SK-N-SH (cell line): ENCODE results near the gene GLIS2. TPM values are rescaled to one million over a fixed set of nuclear protein-coding genes. Genes with fewer than 3 reads are reported as not detected.
A peak's percentile ranks its signal among the peaks of the same experiment; 100 is the strongest.

Experiments
- CTCF ChIA-PET: fragments of 300-600, 350-600 bp; formaldehyde crosslinking; extraction: SDS; loops from one replicate; lab custom pipeline; 2021; lab: Yijun Ruan, JAX
- POLR2A ChIA-PET: fragments of 350-600 bp; sonication (Branson Sonifier 250); formaldehyde crosslinking; extraction: SDS; loops from one replicate; lab custom pipeline; 2020; ENCODE audit warnings: antibody characterized with exemption, inconsistent platforms; lab: Yijun Ruan, JAX
- DNase-seq: peaks from one replicate; pipeline ENCODE4 v3.0.0; 2012
- H2AFZ ChIP-seq: fragments of 200-600 bp; sonication (generic); 2 replicates; pipeline ENCODE4 v1.8.1; 2016; ENCODE audit warnings: antibody characterized with exemption, mild to moderate bottlenecking, low read depth
- H3F3A ChIP-seq: fragments of 200-600 bp; sonication (generic); replicated peaks from 2 replicates; pipeline ENCODE3; 2016; ENCODE audit warnings: antibody characterized with exemption, mild to moderate bottlenecking; ENCODE audit not compliant: insufficient read depth
- H3K27ac ChIP-seq, 2 experiments: fragments of 200-500 bp in 1 of 2; fragments of 200-600 bp in 1 of 2; sonication (Bioruptor generic) in 1 of 2; sonication (generic), shearing (Covaris generic) in 1 of 2; 2 replicates each; pipeline versions ENCODE4 v1.5.1 to v1.6.1; 2014 to 2016; ENCODE audit warnings: low read depth in 2 of 2, inconsistent platforms in 1 of 2, low read length in 1 of 2, mild to moderate bottlenecking in 1 of 2, mixed read lengths in 1 of 2
- H3K27me3 ChIP-seq: fragments of 200-600 bp; sonication (generic), shearing (Covaris generic); 2 replicates; pipeline ENCODE4 v1.6.1; 2016; ENCODE audit warnings: mixed run types; ENCODE audit not compliant: insufficient read depth
- H3K36me3 ChIP-seq, 2 experiments: fragments of 200-500 bp in 1 of 2; fragments of 200-600 bp in 1 of 2; sonication (Bioruptor generic) in 1 of 2; sonication (generic) in 1 of 2; replicated peaks in 1 of 2; 2 replicates each; pipeline versions ENCODE3 to v1.5.1; 2014 to 2016; ENCODE audit warnings: low read length in 1 of 2, mild to moderate bottlenecking in 1 of 2; ENCODE audit not compliant: insufficient read depth in 2 of 2, control insufficient read depth in 1 of 2
- H3K4me1 ChIP-seq, 2 experiments: fragments of 200-500 bp in 1 of 2; fragments of 200-600 bp in 1 of 2; sonication (Bioruptor generic) in 1 of 2; sonication (generic), shearing (Covaris generic) in 1 of 2; 2 replicates each; pipeline versions ENCODE4 v1.5.1 to v1.6.1; 2014 to 2016; ENCODE audit warnings: low read depth in 1 of 2, low read length in 1 of 2, mixed run types in 1 of 2; ENCODE audit not compliant: insufficient read depth in 2 of 2, control insufficient read depth in 1 of 2
- H3K4me2 ChIP-seq: fragments of 200-600 bp; sonication (generic), shearing (Covaris generic); 2 replicates; pipeline ENCODE4 v1.6.1; 2017; ENCODE audit warnings: mixed run types
- H3K4me3 ChIP-seq, 2 experiments: fragments of 200-500 bp in 1 of 2; fragments of 200-600 bp in 1 of 2; sonication (Bioruptor generic) in 1 of 2; sonication (generic), shearing (Covaris generic) in 1 of 2; 2 replicates each; pipeline versions ENCODE4 v1.5.1 to v1.8.1; 2014 to 2016; ENCODE audit warnings: low read depth in 2 of 2, inconsistent platforms in 1 of 2, low read length in 1 of 2, mild to moderate bottlenecking in 1 of 2, mixed read lengths in 1 of 2, moderate library complexity in 1 of 2
- H3K79me2 ChIP-seq: fragments of 200-600 bp; sonication (generic); 2 replicates; pipeline ENCODE4 v1.8.1; 2017; ENCODE audit warnings: mild to moderate bottlenecking; ENCODE audit not compliant: insufficient read depth
- H3K9ac ChIP-seq: fragments of 200-600 bp; sonication (generic); 2 replicates; pipeline ENCODE4 v1.6.1; 2017; ENCODE audit warnings: mixed run types
- H3K9me2 ChIP-seq: fragments of 200-600 bp; sonication (generic); 2 replicates; pipeline ENCODE4 v1.6.1; 2017; ENCODE audit warnings: mixed run types
- H3K9me3 ChIP-seq: fragments of 200-600 bp; sonication (generic); 2 replicates; pipeline ENCODE4 v1.6.1; 2017; ENCODE audit warnings: mixed run types, mild to moderate bottlenecking, moderate library complexity
- H4K20me1 ChIP-seq: fragments of 200-600 bp; sonication (generic); 2 replicates; pipeline ENCODE4 v1.6.1; 2017; ENCODE audit warnings: mild to moderate bottlenecking, mixed run types; ENCODE audit not compliant: insufficient read depth
- CHD2 ChIP-seq: fragments of 150-350 bp; IDR thresholded peaks from 2 replicates; pipeline ENCODE4 v1.6.1; 2018; ENCODE audit warnings: low read length; ENCODE audit not compliant: partially characterized antibody
- ELF1 ChIP-seq: IDR thresholded peaks from 2 replicates; pipeline ENCODE4 v1.4.0; 2012
- EP300 ChIP-seq, 2 experiments: IDR thresholded peaks; 2 replicates each; pipeline versions ENCODE4 v1.4.0 to v1.6.1; 2012; ENCODE audit warnings: borderline replicate concordance in 1 of 2, low read depth in 1 of 2, low read length in 1 of 2
- FOSL2 ChIP-seq: IDR thresholded peaks from 2 replicates; pipeline ENCODE4 v1.4.0; 2012; ENCODE audit warnings: low read depth, mild to moderate bottlenecking, moderate library complexity, borderline replicate concordance
- FOXJ3 ChIP-seq: sonication (generic); formaldehyde crosslinking; IDR thresholded peaks from 2 replicates; pipeline ENCODE4 v1.5.1; 2020; ENCODE audit warnings: mild to moderate bottlenecking, missing genetic modification reagents
- GABPA ChIP-seq: IDR thresholded peaks from 2 replicates; pipeline ENCODE4 v1.4.0; 2012; ENCODE audit warnings: low read depth, mild to moderate bottlenecking
- RAD21 ChIP-seq: IDR thresholded peaks from 2 replicates; pipeline ENCODE4 v1.6.1; 2012; ENCODE audit warnings: mild to moderate bottlenecking, low read length
- TCF12 ChIP-seq: IDR thresholded peaks from 2 replicates; pipeline ENCODE4 v1.4.0; 2012
- TEAD4 ChIP-seq: IDR thresholded peaks from 2 replicates; pipeline ENCODE4 v1.4.0; 2012; ENCODE audit warnings: mild to moderate bottlenecking, borderline replicate concordance; ENCODE audit not compliant: insufficient read depth
- USF1 ChIP-seq: IDR thresholded peaks from 2 replicates; pipeline ENCODE4 v1.4.0; 2012; ENCODE audit warnings: low read depth, borderline replicate concordance
- WGBS: methylation state at CpG from one replicate; pipeline ENCODE4 v1.1.6; 2017; ENCODE audit warnings: low lambda C conversion rate; 5-methylcytosine and 5-hydroxymethylcytosine counted together
- polyA plus RNA-seq, 3 experiments: library from polyadenylated mRNA; depleted of rRNA; stranded (reverse); fragments of >200 nt; gene quantifications; 2 replicates each; pipeline ENCODE4 v1.2.3, GENCODE V29; 2012
- TF ChIP-seq, protein P1 (sequence below): fragments of 200-600 bp; sonication (generic); IDR thresholded peaks from 2 replicates; pipeline ENCODE4 v1.6.1; 2017; ENCODE audit warnings: antibody characterized with exemption, mild to moderate bottlenecking, moderate library complexity

Gene GLIS2
- polyA plus RNA-seq, 1 of the 3 experiments (the other 2 are of a cell fraction) = 6.5 TPM

DNA sequence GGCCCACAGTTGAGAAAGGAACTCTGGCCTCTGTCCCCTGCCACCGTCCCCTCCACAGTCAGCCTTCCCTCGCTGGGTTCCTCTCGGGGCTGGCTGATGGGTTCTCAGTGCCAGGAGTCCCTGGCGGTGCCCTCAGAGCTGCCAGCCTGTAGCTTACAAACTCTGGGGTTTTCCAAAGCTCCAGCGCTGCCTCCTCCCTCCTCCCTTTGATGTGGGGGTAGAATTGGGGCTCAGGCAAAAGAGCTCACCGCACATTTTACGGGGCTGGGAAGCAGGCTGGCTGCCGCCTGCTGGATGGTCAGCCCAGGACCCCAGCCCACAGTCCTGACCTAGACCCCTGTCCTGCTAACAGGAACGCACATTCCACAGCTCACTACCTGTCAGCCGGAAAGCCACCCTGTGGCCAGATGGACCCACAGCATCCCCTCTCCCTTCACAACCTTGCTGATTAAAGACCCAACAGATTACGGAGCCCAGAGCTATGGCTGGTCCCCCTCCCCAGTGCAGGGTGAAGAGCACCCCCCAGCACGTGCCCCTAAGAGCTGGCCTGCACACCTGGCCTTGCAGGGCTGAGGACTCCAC is 61.8 kb downstream of the GLIS2 start:
- peaks cover 32 to 68% of the 10 kb centered on the region in 2 experiments for H3K4me1 ChIP-seq
- H3K9me2 ChIP-seq = no peaks in the 10 kb centered on the region
- no peak overlapping the region; a peak in 1 of 4 replicates for H3K27ac ChIP-seq
- peaks cover 0 to 26% of the 10 kb centered on the region in 2 experiments for H3K36me3 ChIP-seq
- no peak overlapping the region for H2AFZ ChIP-seq
- H3K9ac ChIP-seq = no peak overlapping the region
- peaks cover 60% of the 10 kb centered on the region for H3K79me2 ChIP-seq
- 73% methylated on average over 5 of the region's 12 CpGs for WGBS
- H3F3A ChIP-seq = peaks cover 21% of the 10 kb centered on the region
- no peak overlapping the region for H3K4me3 ChIP-seq
- POLR2A ChIA-PET = interaction anchor here (2.1 kb wide), 1 partner anchor 14 kb away, joined by 11 read pairs; no protein-coding TSS in a partner anchor
- H3K27me3 ChIP-seq = no peaks in the 10 kb centered on the region
- no peaks in the 10 kb centered on the region for H3K9me3 ChIP-seq
- H4K20me1 ChIP-seq = peaks cover 52% of the 10 kb centered on the region
- DNase-seq = no peak
- CTCF ChIA-PET = interaction anchor here (0.9 to 32.1 kb wide), 10 partner anchors 9 to 108 kb away, joined by 3 to 558 read pairs (median 5); no protein-coding TSS in a partner anchor
- TF ChIP-seq GABPA (no peak), TEAD4 (no peak), EP300 (IDR thresholded peaks at IDR 0.05; ENCODE audit: borderline replicate concordance in 1 of 2, low read depth in 1 of 2, low read length in 1 of 2) (no peak), FOSL2 (no peak), ELF1 (no peak)
- TF ChIP-seq, protein P1, sequence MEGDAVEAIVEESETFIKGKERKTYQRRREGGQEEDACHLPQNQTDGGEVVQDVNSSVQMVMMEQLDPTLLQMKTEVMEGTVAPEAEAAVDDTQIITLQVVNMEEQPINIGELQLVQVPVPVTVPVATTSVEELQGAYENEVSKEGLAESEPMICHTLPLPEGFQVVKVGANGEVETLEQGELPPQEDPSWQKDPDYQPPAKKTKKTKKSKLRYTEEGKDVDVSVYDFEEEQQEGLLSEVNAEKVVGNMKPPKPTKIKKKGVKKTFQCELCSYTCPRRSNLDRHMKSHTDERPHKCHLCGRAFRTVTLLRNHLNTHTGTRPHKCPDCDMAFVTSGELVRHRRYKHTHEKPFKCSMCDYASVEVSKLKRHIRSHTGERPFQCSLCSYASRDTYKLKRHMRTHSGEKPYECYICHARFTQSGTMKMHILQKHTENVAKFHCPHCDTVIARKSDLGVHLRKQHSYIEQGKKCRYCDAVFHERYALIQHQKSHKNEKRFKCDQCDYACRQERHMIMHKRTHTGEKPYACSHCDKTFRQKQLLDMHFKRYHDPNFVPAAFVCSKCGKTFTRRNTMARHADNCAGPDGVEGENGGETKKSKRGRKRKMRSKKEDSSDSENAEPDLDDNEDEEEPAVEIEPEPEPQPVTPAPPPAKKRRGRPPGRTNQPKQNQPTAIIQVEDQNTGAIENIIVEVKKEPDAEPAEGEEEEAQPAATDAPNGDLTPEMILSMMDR = no peak
- TF ChIP-seq, all 33 proteins: peak for 0
- peak overlapping the region; percentile 15; the same call in 1 of the 2 replicates for H3K4me2 ChIP-seq

DNA sequence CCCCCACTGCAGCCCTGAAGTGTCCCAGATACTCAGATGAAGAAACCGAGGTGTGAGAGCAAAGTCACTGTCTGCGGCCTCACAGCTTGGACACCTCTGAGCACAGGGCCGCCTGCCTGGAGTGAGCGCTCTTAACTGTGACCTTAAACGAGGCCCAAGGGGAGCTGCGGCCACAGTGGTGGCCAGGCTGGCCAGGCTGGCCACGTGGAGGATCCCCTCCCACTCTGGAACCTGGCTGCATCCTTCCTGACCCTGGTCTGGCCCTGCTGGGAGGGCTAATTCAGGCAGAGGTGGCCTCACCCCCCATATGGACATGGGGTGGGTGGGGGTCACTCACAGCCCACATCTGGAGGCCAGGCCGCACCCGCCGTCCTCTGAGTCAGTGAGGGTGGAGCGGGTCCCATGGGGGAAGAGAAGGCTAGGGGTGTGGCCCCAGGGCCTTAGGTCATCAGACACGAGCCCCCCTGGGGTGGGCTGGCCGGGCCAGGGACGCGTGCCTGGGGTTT is 62.3 kb downstream of the GLIS2 start:
- Histone ChIP-seq H2AFZ (no peak overlapping the region), H3K27me3 (no peaks in the 10 kb centered on the region), H3K9me3 (no peaks in the 10 kb centered on the region), H3K4me2 (peak overlapping the region; percentile 15; the same call in 1 of the 2 replicates), H3K9me2 (no peaks in the 10 kb centered on the region), H3K36me3 (peaks cover 0 to 31% of the 10 kb centered on the region in 2 experiments), H4K20me1 (peaks cover 48% of the 10 kb centered on the region), H3K79me2 (peaks cover 55% of the 10 kb centered on the region), H3F3A (peaks cover 20% of the 10 kb centered on the region), H3K4me3 (no peak overlapping the region), H3K4me1 (peaks cover 32 to 67% of the 10 kb centered on the region in 2 experiments), H3K27ac (no peak overlapping the region; a peak in 1 of 4 replicates), H3K9ac (no peak overlapping the region)
- no peak for DNase-seq
- ChIA-PET CTCF (interaction anchor here (0.9 to 32.1 kb wide), 9 partner anchors 8 to 108 kb away, joined by 3 to 558 read pairs (median 5); no protein-coding TSS in a partner anchor), POLR2A (interaction anchor here (2.1 kb wide), 1 partner anchor 14 kb away, joined by 11 read pairs; no protein-coding TSS in a partner anchor)
- TF ChIP-seq FOXJ3 (CRISPR knock-in tag) (no peak), ELF1 (no peak), CHD2 (no peak), TCF12 (no peak), USF1 (no peak), RAD21 (no peak), EP300 (IDR thresholded peaks at IDR 0.05; ENCODE audit: borderline replicate concordance in 1 of 2, low read depth in 1 of 2, low read length in 1 of 2) (no peak)
- WGBS = 92% methylated on average over 7 of the region's 15 CpGs
